DND-41 (cell line): ENCODE results near the gene TTC39A.

Experiments used
- ATAC-seq: fragments of 200-7000 bp; cut with Tn5 transposase; 3 replicates; pipeline ENCODE4 v1.9.1; 2021; ENCODE audit warnings: low read depth; ENCODE audit not compliant: insufficient read depth
- DNase-seq: peaks from one replicate; pipeline ENCODE4 v3.0.0-alpha.2; 2020
- H2AFZ ChIP-seq: 2 replicates; pipeline ENCODE4 v1.6.0; 2012; ENCODE audit warnings: low read depth, low read length
- H3K27ac ChIP-seq: 2 replicates; pipeline ENCODE4 v1.5.1; 2012; ENCODE audit warnings: low read length, inconsistent platforms
- H3K27me3 ChIP-seq: fragments of 200-600 bp; sonication (generic); 2 replicates; pipeline ENCODE4 v1.6.0; 2012; ENCODE audit warnings: low read length, mild to moderate bottlenecking, inconsistent platforms; ENCODE audit not compliant: insufficient read depth, poor library complexity
- H3K36me3 ChIP-seq: 2 replicates; pipeline ENCODE4 v1.5.1; 2012; ENCODE audit warnings: low read length, inconsistent platforms; ENCODE audit not compliant: insufficient read depth
- H3K4me1 ChIP-seq: 2 replicates; pipeline ENCODE4 v1.5.1; 2012; ENCODE audit warnings: mild to moderate bottlenecking, low read length; ENCODE audit not compliant: insufficient read depth
- H3K4me2 ChIP-seq: 2 replicates; pipeline ENCODE4 v1.6.0; 2012; ENCODE audit warnings: mild to moderate bottlenecking, moderate library complexity, low read length, inconsistent platforms; ENCODE audit not compliant: insufficient read depth
- H3K4me3 ChIP-seq, 2 experiments: fragments of 200-600 bp in 1 of 2; shearing (Covaris generic) in 1 of 2; 2 replicates each; pipeline ENCODE4 v1.5.1; 2012 to 2016; ENCODE audit warnings: inconsistent platforms in 2 of 2, low read length in 2 of 2, mild to moderate bottlenecking in 2 of 2, low read depth in 1 of 2, moderate library complexity in 1 of 2
- H3K79me2 ChIP-seq: 2 replicates; pipeline ENCODE4 v1.6.0; 2012; ENCODE audit warnings: low read length, inconsistent platforms; ENCODE audit not compliant: insufficient read depth
- H3K9ac ChIP-seq: 2 replicates; pipeline ENCODE4 v1.6.0; 2012; ENCODE audit warnings: low read depth, mild to moderate bottlenecking, inconsistent platforms, low read length, moderate library complexity
- H3K9me3 ChIP-seq: 2 replicates; pipeline ENCODE4 v1.5.1; 2012; ENCODE audit warnings: low read length, moderate library complexity, mild to moderate bottlenecking, inconsistent platforms; ENCODE audit not compliant: insufficient read depth, severe bottlenecking
- H4K20me1 ChIP-seq: 2 replicates; pipeline ENCODE4 v1.6.0; 2012; ENCODE audit warnings: low read length; ENCODE audit not compliant: insufficient read depth
- CTCF ChIP-seq: IDR thresholded peaks from 2 replicates; pipeline ENCODE4 v1.5.1; 2012; ENCODE audit warnings: borderline replicate concordance, low read length, moderate library complexity, mild to moderate bottlenecking; ENCODE audit not compliant: poor library complexity, severe bottlenecking; ENCODE audit errors: extremely low read depth
- EZH2 ChIP-seq: IDR thresholded peaks from 3 replicates; pipeline ENCODE4 v1.6.1; 2012; ENCODE audit warnings: borderline replicate concordance, low read depth, mild to moderate bottlenecking, moderate library complexity, low read length, inconsistent platforms; ENCODE audit not compliant: severe bottlenecking

Gene TTC39A

DNA sequence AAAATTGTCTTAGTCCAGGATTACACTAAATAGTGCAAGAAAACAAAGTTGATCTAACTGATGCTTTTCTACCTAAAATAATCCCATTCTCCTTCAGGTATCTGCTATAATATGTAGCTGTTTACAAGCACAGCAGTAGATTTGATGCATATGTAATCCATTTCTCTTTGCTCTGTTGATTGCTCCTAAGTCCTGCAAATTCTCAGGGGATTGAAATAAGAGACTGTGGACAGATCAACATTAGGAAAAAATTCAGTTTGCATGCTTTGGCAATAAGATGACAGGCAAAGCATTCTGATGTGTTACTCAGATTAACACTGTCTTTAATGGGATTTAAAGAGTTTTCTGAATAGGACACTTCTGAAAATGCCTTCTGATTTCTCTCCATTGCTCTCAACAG, 59.6 kb downstream of the TTC39A start:
- Histone ChIP-seq H3K9ac (no peak overlapping the region), H3K4me1 (no peaks in the 10 kb centered on the region), H2AFZ (no peak overlapping the region), H3K4me2 (no peak overlapping the region), H3K9me3 (no peaks in the 10 kb centered on the region), H3K27me3 (no peaks in the 10 kb centered on the region), H3K36me3 (peaks cover 32% of the 10 kb centered on the region), H3K27ac (no peak overlapping the region), H3K79me2 (peaks cover 28% of the 10 kb centered on the region), H4K20me1 (peaks cover 7% of the 10 kb centered on the region; the same call in 1 of the 2 replicates), H3K4me3 (no peak overlapping the region)
- DNase-seq (no peak), ATAC-seq (no peak)
- no peak for TF ChIP-seq CTCF
- TF ChIP-seq EZH2 = no peak

DNA sequence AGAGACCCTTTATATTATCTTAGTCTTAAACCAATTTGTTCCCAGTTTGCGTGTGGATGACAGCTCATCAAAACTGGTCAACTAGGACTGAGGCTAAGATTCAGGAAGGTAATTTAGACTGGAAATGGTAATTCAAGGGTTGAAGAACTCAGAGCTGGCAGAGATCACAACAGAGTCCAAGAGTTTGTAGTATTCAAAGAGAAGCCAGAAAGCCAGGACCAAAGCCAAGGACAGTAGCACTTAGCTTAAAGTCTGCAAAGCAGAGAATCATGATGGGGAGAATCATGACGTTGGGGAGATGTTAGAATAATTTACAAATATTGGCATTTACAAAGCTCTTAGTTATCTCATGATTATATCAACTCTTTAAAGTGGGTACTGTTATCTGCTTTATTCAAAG, 61.7 kb downstream of the TTC39A start:
- Histone ChIP-seq H2AFZ (no peak overlapping the region), H3K27me3 (no peaks in the 10 kb centered on the region), H3K27ac (no peak overlapping the region), H3K4me2 (no peak overlapping the region), H3K4me3 (no peak overlapping the region), H3K4me1 (no peaks in the 10 kb centered on the region), H3K79me2 (peaks cover 44% of the 10 kb centered on the region), H4K20me1 (peaks cover 11% of the 10 kb centered on the region; the same call in 1 of the 2 replicates), H3K9me3 (no peaks in the 10 kb centered on the region), H3K36me3 (peaks cover 25% of the 10 kb centered on the region), H3K9ac (no peak overlapping the region)
- DNase-seq (no peak), ATAC-seq (no peak)
- TF ChIP-seq EZH2 (no peak), CTCF (no peak)

DNA sequence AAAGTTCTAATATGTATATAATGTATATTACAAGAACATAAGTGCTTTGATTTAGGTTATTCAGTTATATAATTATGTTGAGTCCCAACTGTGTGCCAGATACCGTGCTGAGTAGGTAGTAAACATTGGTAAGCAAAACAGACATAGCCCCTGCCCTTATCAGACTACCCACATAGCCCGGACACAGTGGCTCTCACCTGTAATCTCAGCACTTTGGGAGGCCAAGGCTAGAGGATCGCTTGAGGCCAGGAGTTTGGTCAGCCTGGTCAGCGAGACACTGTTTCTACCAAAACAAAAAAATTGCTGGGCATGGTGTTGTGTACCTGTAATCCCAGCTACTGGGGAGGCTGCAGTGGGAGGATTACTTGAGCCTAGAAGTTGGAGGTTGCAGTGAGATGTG, 63.6 kb downstream of the TTC39A start:
- no peaks in the 10 kb centered on the region for H3K9me3 ChIP-seq
- no peak overlapping the region for H2AFZ ChIP-seq
- DNase-seq (no peak), ATAC-seq (no peak)
- H3K4me2 ChIP-seq = no peak overlapping the region
- peaks cover 24% of the 10 kb centered on the region for H3K36me3 ChIP-seq
- no peak overlapping the region for H3K9ac ChIP-seq
- no peak overlapping the region for H3K4me3 ChIP-seq
- peaks cover 62% of the 10 kb centered on the region for H3K79me2 ChIP-seq
- H3K4me1 ChIP-seq = no peaks in the 10 kb centered on the region
- no peaks in the 10 kb centered on the region for H3K27me3 ChIP-seq
- TF ChIP-seq EZH2 (no peak), CTCF (no peak)
- peaks cover 11% of the 10 kb centered on the region; the same call in 1 of the 2 replicates for H4K20me1 ChIP-seq
- H3K27ac ChIP-seq = no peak overlapping the region

DNA sequence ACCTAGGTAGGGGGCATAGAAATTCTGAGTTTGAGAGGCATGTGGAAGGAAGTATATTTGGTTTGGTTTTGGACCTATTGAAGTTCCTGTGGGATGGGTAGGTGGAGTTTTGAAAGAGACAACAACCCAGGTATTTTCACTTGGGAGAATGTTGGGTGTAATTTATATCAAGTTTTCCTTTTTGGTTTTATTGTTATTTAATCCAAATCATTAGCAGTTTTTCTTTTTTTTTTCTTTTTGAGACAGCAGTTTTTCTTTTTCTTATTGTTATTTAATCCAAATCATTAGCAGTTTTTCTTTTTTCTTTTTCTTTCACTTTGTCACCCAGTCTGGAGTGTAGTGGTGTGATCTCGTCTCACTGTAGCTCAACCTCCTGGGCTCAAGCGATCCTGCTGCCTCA, 64.2 kb downstream of the TTC39A start:
- Histone ChIP-seq H3K4me3 (no peak overlapping the region), H3K9ac (no peak overlapping the region), H4K20me1 (peaks cover 14% of the 10 kb centered on the region; the same call in 1 of the 2 replicates), H3K4me1 (no peaks in the 10 kb centered on the region), H3K4me2 (no peak overlapping the region), H3K27me3 (no peaks in the 10 kb centered on the region), H3K27ac (no peak overlapping the region), H2AFZ (no peak overlapping the region), H3K9me3 (no peaks in the 10 kb centered on the region), H3K36me3 (peaks cover 17% of the 10 kb centered on the region), H3K79me2 (peaks cover 68% of the 10 kb centered on the region)
- ATAC-seq (no peak), DNase-seq (no peak)
- TF ChIP-seq CTCF (no peak), EZH2 (no peak)
